Rectal smooth muscle tissue (tissue), 1 donor: ENCODE results near the gene POLE.

Source experiments
- H3K27ac ChIP-seq: one replicate; pipeline ENCODE4 v1.7.0; 2013; ENCODE audit warnings: low read depth, low read length, inconsistent platforms
- H3K27me3 ChIP-seq: one replicate; pipeline ENCODE4 v1.7.0; 2013; ENCODE audit warnings: low read length; ENCODE audit not compliant: control insufficient read depth, insufficient read depth
- H3K36me3 ChIP-seq: one replicate; pipeline ENCODE4 v1.7.0; 2013; ENCODE audit warnings: low read length; ENCODE audit not compliant: control insufficient read depth, insufficient read depth
- H3K4me1 ChIP-seq: one replicate; pipeline ENCODE4 v1.7.0; 2013; ENCODE audit warnings: low read length; ENCODE audit not compliant: control insufficient read depth, insufficient read depth
- H3K4me3 ChIP-seq: one replicate; pipeline ENCODE4 v1.7.0; 2013; ENCODE audit warnings: low read length
- H3K9ac ChIP-seq: one replicate; pipeline ENCODE4 v1.7.0; 2013; ENCODE audit warnings: low read length

POLE gene

GRCh38 chr12:132669166-132669879 lies 17.8 kb downstream of the POLE start:
- Histone ChIP-seq H3K36me3 (peaks cover 22% of the 10 kb centered on the region), H3K9ac (no peak overlapping the region), H3K4me1 (no peaks in the 10 kb centered on the region), H3K27me3 (no peaks in the 10 kb centered on the region), H3K27ac (no peak overlapping the region), H3K4me3 (no peak overlapping the region)

GRCh38 chr12:132668191-132669088 lies 18.7 kb downstream of the POLE start:
- H3K36me3 ChIP-seq = peaks cover 25% of the 10 kb centered on the region
- H3K27ac ChIP-seq = no peak overlapping the region
- no peak overlapping the region for H3K9ac ChIP-seq
- no peak overlapping the region for H3K4me3 ChIP-seq
- H3K27me3 ChIP-seq = no peaks in the 10 kb centered on the region
- no peaks in the 10 kb centered on the region for H3K4me1 ChIP-seq

- Histone ChIP-seq H3K27ac (no peak overlapping the region), H3K36me3 (peaks cover 23% of the 10 kb centered on the region)
Observed at GRCh38 chr12:132665794-132666193, 21.3 kb downstream of the POLE start.

GRCh38 chr12:132665149-132665491 lies 22.0 kb downstream of the POLE start:
- Histone ChIP-seq H3K36me3 (peaks cover 26% of the 10 kb centered on the region), H3K27ac (no peak overlapping the region), H3K9ac (no peak overlapping the region), H3K27me3 (no peaks in the 10 kb centered on the region), H3K4me3 (no peak overlapping the region), H3K4me1 (no peaks in the 10 kb centered on the region)

More at GRCh38 chr12:132665794-132666193, 21.3 kb downstream of the POLE start:
- Histone ChIP-seq H3K27me3 (no peaks in the 10 kb centered on the region), H3K4me3 (no peak overlapping the region), H3K9ac (no peak overlapping the region), H3K4me1 (no peaks in the 10 kb centered on the region)

- Histone ChIP-seq H3K4me3 (no peak overlapping the region), H3K9ac (no peak overlapping the region), H3K4me1 (no peaks in the 10 kb centered on the region), H3K27me3 (no peaks in the 10 kb centered on the region), H3K36me3 (peaks cover 23% of the 10 kb centered on the region), H3K27ac (no peak overlapping the region)
Observed at GRCh38 chr12:132664206-132665148, 22.7 kb downstream of the POLE start.

GRCh38 chr12:132662901-132663755 lies 24.0 kb downstream of the POLE start:
- H3K27ac ChIP-seq = no peak overlapping the region
- no peaks in the 10 kb centered on the region for H3K4me1 ChIP-seq
- H3K4me3 ChIP-seq = no peak overlapping the region
- no peak overlapping the region for H3K9ac ChIP-seq
- peaks cover 31% of the 10 kb centered on the region for H3K36me3 ChIP-seq
- no peaks in the 10 kb centered on the region for H3K27me3 ChIP-seq

- peaks cover 36% of the 10 kb centered on the region for H3K36me3 ChIP-seq
- H3K4me1 ChIP-seq = no peaks in the 10 kb centered on the region
- no peak overlapping the region for H3K4me3 ChIP-seq
- H3K27me3 ChIP-seq = no peaks in the 10 kb centered on the region
- H3K27ac ChIP-seq = no peak overlapping the region
- H3K9ac ChIP-seq = no peak overlapping the region
Observed at GRCh38 chr12:132661972-132662371, 25.2 kb downstream of the POLE start.

- no peak overlapping the region for H3K27ac ChIP-seq
- no peaks in the 10 kb centered on the region for H3K27me3 ChIP-seq
- H3K36me3 ChIP-seq = peaks cover 36% of the 10 kb centered on the region
- H3K9ac ChIP-seq = no peak overlapping the region
- H3K4me1 ChIP-seq = no peaks in the 10 kb centered on the region
- no peak overlapping the region for H3K4me3 ChIP-seq
Observed at GRCh38 chr12:132660996-132661395, 26.1 kb downstream of the POLE start.

- no peak overlapping the region for H3K27ac ChIP-seq
- H3K4me3 ChIP-seq = no peak overlapping the region
- H3K27me3 ChIP-seq = no peaks in the 10 kb centered on the region
- H3K36me3 ChIP-seq = peaks cover 36% of the 10 kb centered on the region
- H3K4me1 ChIP-seq = no peaks in the 10 kb centered on the region
- H3K9ac ChIP-seq = no peak overlapping the region
Observed at GRCh38 chr12:132660052-132660451, 27.1 kb downstream of the POLE start.

- Histone ChIP-seq H3K9ac (no peak overlapping the region), H3K36me3 (peaks cover 34% of the 10 kb centered on the region), H3K4me1 (no peaks in the 10 kb centered on the region), H3K4me3 (no peak overlapping the region), H3K27me3 (no peaks in the 10 kb centered on the region), H3K27ac (no peak overlapping the region)
Observed at GRCh38 chr12:132659146-132659545, 28.0 kb downstream of the POLE start.

- Histone ChIP-seq H3K4me3 (no peak overlapping the region), H3K4me1 (no peaks in the 10 kb centered on the region)
Observed at GRCh38 chr12:132658149-132658894, 28.8 kb downstream of the POLE start.

More at GRCh38 chr12:132658149-132658894, 28.8 kb downstream of the POLE start:
- Histone ChIP-seq H3K27me3 (no peaks in the 10 kb centered on the region), H3K9ac (no peak overlapping the region), H3K27ac (no peak overlapping the region), H3K36me3 (peaks cover 31% of the 10 kb centered on the region)
